GM19463 (cell line): Measurements from ENCODE around the gene INPP5F.

ENCODE experiments used
- ATAC-seq: cut with Tn5 transposase; IDR thresholded peaks from one replicate; pipeline ENCODE4 v1.9.1; 2021; ENCODE audit warnings: mild to moderate bottlenecking, moderate library complexity; ENCODE audit not compliant: unreplicated experiment

Gene INPP5F

DNA sequence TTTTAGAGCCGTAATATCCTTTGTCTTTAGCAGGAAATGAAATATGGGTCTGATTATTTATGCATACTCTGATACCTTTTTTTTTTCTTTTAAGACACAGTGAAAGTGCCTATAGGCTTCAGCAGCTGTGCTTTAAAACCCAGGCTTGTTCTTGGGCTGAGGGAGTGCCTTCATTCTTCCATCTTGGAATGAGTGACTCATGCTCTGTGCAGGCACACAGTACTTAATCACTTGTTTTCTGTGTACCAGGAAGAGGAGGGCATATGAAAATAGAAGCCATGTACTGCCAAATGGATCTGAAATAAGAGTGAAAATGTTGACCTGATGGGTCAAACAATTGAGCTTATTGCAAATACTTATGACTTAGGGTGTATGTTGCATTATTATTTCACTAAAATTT lies 12.0 kb downstream of the INPP5F start:
- no peak for ATAC-seq

GRCh38 chr10:119738962-119739361 lies 13.1 kb downstream of the INPP5F start:
- ATAC-seq = no peak

DNA sequence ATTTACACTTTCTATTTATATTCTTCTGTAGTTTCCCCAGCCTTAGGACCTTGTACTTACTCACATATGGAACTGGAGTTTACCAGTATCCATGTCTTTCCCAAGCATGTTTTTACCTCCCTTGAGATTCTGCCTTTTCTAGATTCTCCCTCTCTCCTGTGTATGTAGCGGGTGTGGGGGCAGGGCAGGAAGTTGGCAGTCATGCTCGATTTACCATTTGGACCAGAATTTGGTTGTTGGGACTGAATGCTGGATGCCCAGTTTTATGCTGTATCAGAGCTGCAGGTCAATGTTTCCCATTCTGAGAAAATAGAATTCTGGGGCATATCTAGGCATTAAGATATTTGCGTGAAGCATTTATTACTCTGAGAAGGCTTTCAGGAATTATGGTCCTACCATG lies 14.2 kb downstream of the INPP5F start:
- no peak for ATAC-seq

GRCh38 chr10:119742947-119743648 lies 17.2 kb downstream of the INPP5F start:
- ATAC-seq = no peak

- no peak for ATAC-seq
Observed at GRCh38 chr10:119747940-119748339, 22.1 kb downstream of the INPP5F start.

GRCh38 chr10:119748871-119749270 lies 23.0 kb downstream of the INPP5F start:
- ATAC-seq = no peak

DNA sequence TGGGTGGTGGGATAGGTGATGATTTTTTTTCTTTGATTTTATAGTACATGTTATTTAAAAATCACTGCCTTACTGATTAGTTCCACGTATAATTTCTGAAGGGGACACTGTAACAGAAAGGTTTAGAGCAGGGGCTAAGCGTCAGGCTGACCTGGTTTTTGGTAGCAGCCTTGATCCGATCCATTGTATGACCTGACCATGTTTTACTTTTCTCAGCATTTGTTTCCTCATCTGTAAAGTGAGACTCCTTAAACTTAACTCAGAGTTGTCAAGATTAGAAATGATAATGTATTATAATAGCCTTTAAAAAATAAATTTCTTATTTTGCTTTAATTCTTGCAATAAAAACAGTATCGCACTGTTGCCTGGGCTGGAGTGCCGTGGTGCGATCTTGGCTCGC lies 23.6 kb downstream of the INPP5F start:
- no peak for ATAC-seq

DNA sequence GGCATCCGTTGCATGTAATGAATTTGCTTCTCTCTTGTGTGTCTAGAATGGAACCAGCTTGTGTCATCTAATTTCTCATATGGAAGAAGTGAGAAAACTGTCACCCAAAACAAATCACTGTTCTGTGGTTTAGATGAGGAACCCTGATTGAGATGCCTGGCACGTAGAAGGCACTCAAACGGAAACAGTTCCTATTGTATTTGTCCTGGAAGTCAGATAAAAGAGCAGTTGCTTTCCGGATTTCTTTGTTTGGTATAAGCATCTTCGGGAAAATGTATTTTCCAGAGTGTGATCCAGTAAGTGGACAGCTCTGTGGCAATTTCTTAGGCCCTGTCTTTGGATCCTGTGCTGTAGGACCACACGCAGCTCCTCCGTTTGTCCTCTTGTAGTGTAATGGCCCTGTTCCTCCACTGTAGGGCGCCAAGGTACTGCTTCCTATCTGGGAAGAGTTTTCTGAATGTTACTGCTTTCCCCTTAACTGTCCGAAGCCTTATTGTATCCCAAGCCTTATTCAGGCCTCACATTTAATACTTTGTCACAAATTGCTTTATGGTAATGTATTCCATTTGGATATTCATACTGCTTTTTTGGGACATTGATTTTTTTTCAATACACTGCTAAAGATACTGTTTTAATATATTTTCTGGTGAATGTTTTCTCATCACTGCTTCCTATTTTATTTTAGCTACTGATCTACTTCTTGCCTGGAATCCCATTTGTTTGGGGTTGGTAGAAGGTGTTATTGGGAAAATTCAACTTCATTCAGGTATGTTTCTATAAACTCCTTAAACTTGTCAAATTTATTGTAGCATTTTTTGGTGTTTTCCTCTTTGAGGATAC lies 24.8 kb downstream of the INPP5F start:
- ATAC-seq = peak; percentile 92

GRCh38 chr10:119753309-119753708 lies 27.5 kb downstream of the INPP5F start:
- ATAC-seq = no peak

GRCh38 chr10:119754085-119754484 lies 28.2 kb downstream of the INPP5F start:
- no peak for ATAC-seq

DNA sequence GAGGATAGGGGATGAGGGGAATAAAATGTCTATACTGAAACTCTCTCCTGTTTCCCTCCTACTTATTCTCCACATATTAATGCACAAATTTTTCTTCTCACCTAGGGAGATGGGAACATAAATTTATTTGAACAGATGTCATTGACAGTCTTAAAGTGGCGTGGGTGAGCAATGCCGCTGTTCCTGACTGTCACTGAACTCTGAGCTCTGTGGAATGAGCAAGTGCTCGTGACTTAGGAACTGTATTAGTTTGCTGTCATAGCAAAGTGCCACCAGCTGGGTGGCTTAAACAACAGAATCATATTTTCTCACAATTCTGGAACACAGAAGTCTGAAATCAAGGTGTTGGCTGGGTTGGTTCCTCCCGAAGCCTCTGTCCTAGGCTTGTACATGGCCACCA lies 29.1 kb downstream of the INPP5F start:
- no peak for ATAC-seq

DNA sequence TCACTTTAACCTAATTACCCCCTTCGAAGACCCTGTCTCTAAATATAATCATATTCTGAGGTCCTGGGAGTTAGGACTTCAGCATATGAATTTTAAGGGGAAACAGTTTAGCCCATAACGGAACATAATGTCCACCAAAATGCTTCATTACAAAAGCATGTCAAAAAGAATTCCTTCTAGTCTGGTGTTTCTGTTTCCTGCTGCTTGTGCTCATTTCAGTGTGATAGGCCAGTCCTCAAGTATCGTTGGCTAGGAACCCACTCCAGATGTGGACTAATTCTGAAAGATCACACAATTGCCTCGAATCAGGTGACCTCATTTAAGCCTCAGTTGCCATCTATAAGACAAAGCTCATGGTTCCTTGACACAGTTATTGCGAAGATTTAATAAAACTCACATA lies 29.6 kb downstream of the INPP5F start:
- ATAC-seq = no peak

- no peak for ATAC-seq
Observed at GRCh38 chr10:119758448-119759195, 32.8 kb downstream of the INPP5F start.

DNA sequence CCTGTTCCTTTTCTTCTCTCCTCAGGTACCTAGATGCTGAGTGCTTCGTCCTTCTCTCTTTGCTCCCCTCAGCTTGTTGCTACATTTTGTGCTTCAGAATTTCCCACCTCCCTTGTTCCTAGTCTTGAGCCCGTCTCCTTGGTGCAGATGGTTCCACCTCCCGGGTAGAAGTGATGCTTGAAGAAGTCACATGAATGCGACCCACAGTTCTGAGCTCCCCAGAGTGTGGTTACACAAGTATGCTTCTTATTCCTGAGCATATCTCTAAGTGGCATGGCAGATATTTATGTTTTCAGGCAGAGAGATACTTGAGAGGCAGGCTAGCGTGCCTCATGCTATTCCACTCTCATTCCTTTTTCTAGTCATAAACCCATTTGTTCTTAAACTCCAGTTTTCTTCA lies 34.0 kb downstream of the INPP5F start:
- no peak for ATAC-seq

DNA sequence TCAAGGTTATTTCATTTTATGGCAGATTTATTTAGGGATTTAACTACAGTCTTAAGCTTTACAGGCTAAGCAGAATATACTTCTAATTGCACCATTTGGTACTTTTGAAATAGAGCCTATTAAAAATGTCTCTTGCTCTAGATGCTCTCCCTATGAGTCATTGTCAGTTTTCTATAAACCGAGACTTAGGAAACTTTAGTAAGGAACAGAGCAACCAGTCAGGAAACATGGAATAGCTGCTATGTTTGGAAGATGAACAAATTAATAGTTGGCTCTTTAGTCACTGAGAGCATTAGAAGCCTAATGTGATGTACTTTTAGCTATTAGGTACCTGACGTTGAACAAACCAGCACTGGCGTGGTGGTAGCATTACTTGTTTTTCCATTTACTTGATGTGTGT lies 35.3 kb downstream of the INPP5F start:
- no peak for ATAC-seq

GRCh38 chr10:119762035-119762434 lies 36.2 kb downstream of the INPP5F start:
- no peak for ATAC-seq

GRCh38 chr10:119762805-119763798 lies 37.3 kb downstream of the INPP5F start:
- no peak for ATAC-seq

- ATAC-seq = no peak
Observed at GRCh38 chr10:119768455-119769094, 42.7 kb downstream of the INPP5F start.

GRCh38 chr10:119769886-119770285 lies 44.0 kb downstream of the INPP5F start:
- ATAC-seq = no peak

DNA sequence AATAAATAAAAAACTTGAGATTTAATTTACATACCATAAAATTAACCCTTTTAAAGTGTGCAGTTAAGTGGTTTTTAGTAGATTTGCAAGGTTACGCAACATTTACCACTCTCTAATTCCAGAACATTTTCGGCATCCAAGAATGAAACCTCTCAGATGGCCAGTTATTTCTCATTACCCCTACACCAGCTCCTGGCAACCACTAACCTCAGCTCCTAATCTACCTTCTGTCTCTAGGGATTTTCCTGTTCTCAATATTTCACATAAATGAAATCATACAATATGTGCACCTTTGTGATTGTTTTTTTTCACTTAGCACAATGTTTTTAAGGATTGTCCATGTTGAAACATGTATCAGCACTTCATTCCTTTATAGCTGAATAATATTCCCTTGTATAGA lies 45.1 kb downstream of the INPP5F start:
- no peak for ATAC-seq
